CMK (cell line): ENCODE data around the gene PTPN1.
A peak's percentile ranks its signal among the peaks of the same experiment; 100 is the strongest.
"Not testable (repeated sequence)": the region's sequence is repeated elsewhere in the genome, so short reads cannot be mapped to it uniquely, and the experiment has no call there.

Experiments used
- DNase-seq: peaks from one replicate; pipeline ENCODE4 v3.0.0-alpha.2; 2010; ENCODE audit warnings: low read depth

The PTPN1 gene

DNA sequence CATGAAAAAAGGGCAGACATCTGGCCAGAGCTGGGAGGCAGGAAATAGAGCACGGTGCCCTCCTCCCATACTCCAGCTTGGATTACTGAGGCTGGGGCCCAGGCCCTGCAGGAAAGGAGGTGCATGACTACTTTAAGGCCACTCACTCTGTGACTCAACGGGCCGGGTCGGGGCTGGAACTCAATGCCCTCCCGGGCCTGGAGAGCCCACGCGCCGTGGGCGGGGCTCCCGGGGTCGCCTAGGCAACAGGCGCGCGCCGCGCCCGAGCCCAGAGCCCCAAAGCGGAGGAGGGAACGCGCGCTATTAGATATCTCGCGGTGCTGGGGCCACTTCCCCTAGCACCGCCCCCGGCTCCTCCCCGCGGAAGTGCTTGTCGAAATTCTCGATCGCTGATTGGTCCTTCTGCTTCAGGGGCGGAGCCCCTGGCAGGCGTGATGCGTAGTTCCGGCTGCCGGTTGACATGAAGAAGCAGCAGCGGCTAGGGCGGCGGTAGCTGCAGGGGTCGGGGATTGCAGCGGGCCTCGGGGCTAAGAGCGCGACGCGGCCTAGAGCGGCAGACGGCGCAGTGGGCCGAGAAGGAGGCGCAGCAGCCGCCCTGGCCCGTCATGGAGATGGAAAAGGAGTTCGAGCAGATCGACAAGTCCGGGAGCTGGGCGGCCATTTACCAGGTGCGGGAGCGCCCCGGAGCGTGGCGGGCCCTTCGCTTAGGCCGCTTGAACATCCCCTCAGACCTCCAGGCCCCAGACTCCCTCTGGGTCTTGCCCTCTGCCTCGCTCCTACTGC, at the start of gene PTPN1:
Gene PTPN1 (plus strand): TSS at position 461 of the 783 bp plus-strand sequence. CDS start 145 bp downstream, at position 606.
- DNase-seq, result peak; percentile 97

DNA sequence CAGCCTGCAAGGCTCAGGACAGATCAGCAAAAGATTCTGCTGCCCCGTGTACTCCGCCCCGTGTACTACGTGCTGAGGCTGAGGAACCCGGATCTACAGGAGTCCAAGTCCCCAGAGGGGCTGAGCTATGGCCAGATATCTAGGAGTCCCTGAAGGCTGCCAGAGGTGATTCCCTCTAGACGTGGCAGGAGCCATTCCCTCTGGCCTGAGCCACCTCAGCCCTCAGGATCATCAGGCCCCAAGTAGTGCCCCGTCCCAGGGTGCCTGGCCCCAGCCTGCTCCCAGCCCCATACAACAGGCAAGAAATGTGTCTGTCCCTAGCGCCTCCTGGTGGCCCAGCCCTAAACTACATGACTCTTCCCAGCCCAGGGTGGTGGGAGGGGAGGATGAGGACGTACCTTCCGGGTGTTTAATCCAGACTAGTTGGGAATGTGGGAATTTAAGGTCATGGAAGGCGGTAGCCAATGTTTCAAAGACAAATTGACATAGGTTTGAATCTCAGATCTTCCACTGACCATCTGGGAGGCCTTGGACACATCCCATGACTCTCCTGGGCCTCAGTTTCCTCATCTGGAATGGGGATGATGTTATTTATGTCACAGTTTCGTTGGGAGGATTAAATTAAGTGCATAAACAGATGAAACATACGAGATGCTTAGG, 49.4 kb upstream of the PTPN1 start:
- no peak for DNase-seq

DNA sequence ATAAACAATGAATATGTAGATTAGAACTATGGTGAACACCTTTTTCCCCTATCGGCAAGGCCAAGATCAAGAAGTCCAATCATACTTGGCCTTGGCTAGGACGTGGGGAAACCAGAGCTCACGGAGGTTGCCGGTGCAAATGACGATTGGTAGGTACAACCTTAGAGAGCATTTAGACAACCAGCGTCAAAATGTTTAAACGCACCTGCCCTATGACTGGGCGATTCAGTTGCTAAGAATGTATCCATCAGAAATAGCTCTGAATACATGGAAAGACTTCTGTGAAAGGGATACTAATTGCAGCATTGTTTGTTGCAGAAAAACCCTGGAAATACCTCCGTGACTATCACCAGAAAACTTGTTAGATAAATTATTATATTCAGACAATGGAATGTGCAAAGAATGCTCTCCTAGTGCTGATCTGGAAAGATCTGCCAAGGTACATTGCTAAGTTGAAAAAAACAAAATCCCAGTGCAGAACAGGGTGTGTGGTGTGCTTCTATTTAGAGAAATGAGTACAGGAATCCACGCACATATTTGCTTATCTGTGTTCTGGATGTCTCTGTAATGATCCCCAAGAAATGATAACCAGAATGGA, 48.0 kb upstream of the PTPN1 start:
- no peak for DNase-seq

DNA sequence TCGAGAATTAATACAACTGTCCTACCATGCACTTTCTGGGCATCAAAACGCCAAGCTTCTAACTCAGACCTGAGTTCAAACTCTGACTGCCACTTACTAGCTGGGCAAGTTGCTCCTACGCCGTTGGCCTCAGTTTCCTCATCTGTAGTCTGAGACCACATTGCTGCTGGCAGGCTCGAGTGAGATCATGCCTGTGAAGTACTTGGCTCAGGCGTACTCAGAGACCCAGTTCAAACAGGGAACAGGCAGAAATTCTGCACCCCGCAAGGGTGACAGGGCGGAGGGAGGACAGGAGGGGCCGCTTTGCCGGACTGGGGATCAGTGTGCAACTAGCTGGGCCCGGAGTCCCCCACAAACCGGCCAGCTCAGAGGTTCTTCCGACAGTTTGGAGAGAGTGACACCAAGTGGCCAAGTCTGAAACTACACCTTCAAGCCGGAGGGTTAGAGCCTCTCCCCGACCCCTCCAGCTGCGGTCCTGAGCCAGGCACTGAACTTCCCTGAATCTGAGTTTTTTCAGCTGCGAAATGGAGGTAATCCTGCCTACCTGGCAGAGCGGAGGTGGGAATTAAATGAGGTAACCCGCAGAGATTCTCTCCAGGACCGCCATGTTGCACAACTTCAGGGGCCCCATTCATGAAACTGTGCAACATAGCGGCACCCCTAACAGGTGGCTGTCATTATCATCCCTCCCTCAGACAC, 46.0 kb upstream of the PTPN1 start:
- no peak for DNase-seq

DNA sequence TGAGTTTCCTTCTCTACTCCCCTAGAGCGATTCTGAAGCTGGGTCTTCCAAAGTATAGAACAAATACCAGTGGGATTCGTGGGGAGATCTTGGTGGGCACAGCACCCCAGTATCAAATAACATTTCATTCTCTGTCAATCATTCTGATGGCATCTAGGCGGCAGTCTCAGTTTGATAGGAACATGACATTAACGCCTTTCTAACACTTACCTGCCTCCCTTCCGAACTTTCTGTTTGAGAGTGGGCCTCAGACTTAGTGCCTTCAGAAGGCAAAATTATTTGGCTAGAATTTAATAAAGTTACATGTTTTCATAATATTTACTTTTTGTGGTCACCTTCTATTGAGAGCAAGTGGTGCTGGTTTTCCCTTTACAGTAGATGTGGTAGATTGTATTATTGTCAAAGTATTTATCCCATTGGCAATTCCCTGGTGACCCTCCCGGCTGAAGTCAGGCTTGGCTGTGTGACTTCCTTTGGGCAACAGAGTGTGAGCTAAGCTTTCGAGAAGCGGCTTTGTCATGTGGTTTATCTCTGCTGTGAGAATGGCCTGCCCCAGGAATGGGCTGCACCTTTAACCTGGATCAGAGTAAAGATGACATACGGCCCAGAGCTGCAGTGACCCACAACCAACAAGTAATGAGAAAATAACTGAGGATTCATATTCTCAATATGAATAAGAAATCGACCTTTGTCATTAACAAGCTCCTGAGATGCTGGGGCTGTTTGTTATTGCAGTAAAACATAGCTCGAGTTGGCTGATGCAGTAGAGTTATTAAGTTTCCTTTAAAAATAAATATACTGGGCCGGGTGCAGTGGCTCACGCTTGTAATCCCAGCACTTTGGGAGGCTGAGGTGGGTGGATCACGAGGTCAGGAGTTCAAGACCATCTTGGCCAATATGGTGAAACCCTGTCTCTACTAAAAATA, 45.2 kb upstream of the PTPN1 start:
- DNase-seq, result no peak

DNA sequence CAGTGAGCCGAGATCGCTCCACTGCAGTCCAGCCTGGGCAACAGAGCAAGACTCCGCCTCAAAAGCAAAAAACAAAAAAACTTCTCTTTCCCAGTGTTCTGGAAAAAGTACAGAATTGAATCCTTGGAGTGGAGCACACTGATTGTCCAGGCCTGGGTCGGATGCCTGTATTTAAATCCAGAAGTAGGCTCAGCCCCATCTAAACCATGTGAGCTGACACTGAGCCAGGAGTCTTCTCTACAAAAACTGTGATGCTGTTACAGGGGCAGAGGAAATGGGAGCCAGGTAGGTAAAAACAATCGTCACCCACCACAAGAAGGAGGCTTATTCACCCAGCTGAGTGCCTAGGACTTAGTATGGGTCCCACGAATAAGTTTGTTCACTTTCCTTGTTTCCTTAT, 43.0 kb upstream of the PTPN1 start:
- DNase-seq, result no peak

DNA sequence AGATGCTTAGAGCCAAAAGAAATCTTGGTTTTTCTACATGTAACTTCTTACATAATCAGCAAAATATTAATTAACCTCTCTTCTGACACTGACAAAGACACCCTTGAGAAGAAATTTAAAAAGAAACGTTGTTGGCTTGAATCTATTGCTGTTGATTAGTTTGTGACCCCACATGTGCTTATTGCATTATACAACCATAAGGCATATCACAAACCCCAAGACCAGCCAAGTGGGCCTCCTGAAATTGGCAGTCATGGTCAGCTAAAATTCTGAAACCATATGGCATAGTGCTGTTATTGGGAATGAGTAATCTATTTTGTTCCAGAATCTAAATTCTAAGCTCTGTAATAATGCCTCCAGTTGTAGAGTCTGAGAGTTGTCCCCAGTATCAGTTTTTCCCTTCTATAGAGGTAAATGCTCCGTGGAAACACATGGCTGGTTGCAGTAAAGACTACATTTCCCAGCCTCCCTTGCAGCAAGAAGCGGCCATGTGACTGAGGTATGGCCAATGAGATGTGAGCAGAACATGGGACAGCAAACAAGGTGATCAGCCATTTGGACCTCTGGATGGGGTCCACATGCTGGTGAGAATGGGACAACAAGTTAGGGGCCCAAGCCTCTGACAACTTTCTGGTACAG, 42.3 kb upstream of the PTPN1 start:
- no peak for DNase-seq

DNA sequence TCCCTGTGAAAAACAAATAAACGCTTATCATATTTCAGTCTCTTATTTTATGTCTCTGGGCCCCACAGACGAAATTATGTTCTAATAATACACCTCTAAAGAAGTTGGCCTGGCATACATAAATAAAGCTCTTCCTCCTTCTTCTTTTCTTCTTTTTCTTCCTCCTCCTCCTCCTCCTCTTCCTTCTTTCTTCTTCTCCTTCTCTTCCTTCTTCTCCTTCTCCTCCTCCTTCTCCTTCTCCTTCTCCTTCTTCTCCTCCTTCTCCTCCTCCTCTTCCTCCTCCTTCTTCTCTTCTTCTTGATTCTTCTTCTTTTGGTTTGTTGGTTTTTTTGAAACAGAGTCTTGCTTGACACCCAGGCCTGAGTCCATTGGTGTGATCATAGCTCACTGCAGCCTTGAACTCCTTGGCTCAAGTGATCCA, 41.8 kb upstream of the PTPN1 start:
- no peak for DNase-seq

DNA sequence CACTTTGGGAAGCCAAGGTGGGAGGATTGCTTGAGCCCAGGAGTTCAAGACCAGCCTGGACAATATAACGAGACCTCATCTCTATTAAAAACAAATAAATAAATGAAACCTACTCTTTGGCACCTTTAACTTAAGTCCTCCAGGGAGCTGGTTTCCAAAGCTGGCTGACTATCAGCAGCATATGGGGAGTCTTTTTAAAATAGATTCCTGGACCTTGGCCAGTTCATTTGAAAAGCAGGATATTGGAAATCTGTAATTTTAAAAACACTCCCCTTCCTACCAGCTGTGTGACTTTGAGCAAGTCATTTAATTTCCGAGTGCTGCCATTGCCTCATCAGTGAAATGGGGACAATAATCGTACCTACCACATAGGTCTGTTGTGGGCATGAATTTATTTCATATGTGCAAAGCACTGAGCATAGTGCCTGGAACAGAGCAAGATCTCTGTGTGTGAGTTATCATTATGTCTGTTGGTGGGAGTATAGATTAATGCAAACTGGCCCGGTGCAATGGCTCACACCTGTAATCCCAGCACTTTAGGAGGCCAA, 40.9 kb upstream of the PTPN1 start:
- DNase-seq, result no peak

DNA sequence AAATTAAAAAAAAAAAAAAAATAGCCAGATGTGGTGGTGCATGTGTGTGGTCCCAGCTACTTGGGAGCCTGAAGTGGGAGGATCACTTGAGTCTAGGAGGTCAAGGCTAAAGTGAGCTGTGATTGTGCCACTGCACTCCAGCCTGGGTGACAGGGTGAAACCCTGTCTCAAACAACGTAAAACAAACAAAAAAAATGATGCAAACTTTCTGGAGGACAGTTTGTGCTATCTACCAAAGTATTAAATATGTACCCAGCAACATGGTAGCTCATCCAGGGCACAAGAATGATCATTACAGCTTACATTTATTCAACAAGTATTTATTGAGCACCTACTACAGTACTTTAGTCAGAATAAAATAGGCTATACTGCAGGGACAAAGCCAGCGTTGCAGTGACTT, 40.4 kb upstream of the PTPN1 start:
- DNase-seq, result no peak

DNA sequence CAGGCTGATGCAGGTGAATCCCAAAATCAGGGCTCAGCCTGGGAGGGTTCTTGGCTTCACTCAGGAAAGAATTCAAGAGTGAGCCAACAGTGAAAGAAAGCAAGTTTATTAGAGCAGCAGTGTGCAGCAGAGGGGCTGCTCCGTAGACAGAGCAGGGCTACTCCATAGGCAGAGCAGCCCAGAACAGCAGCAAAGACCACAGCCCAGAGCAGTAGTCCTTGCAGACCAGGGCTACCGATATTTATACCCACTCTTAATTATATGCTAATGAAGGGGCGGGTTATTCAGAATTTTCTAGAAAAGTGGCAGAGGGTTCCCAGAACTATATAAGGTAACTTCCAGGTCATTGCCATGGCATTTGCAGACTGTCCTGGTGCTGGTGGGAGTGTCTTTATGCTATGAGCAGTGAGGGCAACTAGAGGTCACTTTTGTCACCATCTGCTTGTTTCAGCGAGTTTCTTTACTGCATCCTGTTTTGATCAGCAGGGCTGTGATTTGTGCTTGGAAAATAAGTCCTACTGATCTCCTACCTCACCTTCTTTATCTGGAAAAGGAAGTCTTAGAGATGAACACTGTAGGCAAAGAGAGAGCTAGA, 39.8 kb upstream of the PTPN1 start:
- no peak for DNase-seq

DNA sequence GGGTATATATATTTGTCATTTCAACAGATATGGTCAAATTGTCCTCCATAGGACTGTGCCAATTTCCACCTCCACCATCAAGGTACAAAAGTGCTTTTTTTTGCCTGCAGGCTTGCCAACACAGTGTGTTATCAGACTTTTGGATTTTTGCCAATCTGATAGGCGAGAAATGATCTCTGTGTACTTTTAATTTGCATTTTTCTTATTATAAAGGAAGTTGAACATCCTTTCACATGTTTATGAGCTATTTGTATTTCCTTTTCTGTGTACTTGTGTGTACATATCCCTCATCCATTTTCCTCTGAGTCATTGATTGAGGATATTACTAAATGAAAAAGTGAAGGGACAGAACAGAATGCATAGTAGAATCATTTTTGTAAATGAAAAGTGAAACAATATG, 39.0 kb upstream of the PTPN1 start:
- DNase-seq, result no peak

DNA sequence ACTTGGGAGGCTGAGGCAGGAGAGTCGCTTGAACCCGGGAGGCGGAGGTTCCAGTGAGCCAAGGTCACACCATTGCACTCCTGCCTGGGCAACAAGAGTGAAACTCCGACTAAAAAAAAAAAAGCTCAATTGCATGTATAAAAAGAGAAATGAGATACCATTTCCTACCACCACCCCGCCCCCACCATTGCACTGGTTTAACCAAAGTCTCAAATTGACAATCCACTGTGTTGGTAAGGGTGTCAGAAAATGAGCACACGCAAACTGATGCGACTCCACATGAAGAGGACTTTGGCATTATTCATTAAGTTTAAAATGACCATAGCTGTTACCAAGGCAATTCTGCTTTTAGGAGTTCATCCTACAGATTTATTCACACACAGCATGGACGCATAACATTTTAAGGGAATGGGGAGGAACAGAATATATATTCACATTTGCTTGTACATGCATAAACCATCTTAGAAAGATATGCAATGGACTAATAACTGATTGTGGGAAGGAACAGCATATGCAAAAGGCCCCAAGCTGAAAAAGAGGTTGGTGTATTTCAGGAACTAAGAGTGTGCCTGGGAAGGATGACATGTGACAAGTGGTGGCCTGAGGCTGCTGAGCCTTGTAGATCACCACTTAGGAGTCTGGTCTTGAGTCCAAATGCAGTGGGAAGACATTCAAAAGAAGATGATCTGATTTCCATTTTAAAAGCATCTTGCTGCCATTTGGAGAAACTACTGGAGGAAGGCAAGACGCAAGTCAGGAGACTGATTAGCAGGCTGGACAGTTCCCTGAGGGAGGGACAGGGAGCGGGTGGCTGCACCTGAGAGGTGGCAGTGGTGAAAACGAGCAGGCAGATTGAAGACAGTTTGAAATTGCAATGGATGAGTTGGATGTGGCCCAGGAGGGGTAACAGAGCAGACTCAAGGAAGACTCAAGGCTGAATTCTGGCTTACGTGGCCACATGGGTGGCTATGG, 37.2 kb upstream of the PTPN1 start:
- no peak for DNase-seq

DNA sequence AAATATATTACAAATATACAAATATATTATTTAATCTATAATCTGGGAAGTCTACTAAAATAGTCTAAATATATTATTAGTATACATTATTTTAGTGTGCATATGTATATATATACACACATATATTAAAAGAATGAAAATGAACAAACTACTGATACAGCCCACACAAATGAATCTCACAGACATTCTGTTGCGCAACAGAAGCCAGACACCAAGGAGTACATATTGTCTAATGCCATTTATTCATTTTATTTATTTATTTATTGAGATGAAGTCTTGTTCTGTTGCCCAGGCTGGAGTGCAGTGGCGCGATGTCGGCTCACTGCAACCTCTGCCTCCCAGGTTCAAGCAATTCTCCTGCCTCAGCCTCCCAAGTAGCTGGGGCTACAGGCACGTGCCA, 35.8 kb upstream of the PTPN1 start:
- not testable (repeated sequence) for DNase-seq

DNA sequence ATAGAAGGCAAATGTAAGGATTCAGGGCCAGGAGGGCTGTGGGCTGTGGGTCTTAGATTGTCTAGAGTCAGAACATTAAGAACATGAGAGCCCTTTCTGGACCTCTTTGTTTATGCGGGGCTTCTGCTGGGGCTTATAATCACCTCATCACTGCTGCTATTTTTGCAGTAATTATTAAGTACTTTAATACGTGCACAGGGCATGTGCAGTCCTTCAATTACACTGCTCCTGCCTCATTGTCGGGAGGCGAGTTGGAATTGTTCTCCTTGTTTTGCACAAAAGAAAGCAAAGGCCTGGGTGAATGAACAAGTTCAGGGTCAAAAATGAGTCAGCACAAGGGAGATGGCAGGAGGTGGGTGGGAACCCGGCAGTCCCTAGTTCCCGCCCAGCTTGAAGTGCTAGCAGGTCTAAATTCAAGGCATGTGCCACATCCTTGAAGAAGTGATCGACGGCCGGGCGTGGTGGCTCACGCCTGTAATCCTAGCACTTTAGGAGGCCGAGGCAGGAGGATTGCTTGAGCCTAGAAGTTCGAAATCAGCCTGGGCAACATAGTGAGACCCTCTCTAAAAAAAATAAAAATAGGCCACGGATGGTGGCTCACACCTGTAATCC, 34.4 kb upstream of the PTPN1 start:
- DNase-seq, result no peak

DNA sequence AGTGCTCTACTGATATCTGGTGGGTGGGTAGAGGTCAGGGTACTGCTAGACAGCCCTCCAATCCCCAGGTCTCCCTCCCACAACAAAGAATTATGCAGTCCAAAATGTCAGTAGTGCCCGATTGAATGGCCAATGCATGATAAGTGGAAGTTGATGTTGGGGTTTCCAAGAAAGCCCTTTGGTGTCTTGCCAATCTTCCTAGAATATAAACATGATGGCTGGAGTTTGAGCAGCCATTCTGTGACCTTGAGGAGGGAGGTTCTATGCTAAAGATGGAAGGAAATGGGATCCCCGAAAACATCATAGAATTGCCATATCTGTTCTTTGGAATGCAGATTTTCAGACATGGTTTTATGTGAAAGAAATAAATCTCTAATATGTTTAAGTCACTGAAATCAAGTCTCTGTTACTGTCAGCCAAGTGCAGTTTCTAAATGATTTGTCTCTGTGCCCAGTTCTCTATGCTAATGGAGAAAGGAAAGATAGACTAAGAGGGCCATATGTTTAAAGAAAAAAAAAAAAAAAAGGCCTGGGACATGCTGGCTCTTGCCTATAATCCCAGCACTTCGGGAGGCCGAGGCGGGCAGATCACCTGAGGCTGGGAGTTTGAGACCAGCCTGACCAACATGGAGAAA, 32.8 kb upstream of the PTPN1 start:
- DNase-seq, result no peak

DNA sequence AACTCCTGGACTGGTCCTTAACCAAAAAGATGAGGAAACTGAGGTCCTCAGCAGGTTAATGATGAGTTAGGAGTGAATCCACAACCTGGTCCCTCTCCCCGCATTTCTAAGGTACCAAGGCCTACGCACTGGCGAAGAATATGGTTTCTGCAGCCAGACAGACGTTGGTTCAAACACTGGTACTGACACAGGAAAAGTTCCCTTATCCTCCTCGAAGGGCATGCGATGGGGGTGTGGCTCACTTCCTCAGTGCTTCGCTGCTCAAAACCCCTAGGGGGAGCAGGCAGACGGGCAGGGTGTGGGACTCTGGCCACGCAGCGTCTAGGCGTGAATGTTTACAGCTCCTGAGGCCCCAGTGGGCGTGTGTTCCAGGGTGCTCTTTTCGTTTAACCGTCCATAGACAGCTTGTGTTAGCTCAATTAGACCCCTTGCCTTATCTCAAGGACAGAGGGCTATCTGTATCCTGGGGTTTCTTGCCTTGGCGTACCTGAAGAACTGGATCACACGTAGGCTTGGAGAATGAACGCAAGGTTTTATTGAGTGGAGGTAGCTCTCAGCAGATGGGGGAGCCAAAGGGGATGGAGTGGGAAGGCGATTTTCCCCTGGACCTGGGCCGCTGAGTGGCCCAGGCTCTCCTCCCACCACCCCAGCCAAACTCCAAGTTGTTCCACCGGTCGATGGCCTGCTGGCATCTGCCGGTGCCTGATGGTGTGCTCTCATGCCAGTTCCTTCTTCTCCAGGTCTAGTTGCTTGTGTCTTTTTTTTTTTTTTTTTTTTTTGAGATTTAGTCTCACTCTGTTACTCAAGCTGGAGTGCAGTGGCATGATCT, 31.8 kb upstream of the PTPN1 start:
- DNase-seq, result no peak
